ENCODE data around the gene TRIM66.

Gene TRIM66

GRCh38 chr11:8714622-8715225, 32.3 kb upstream of the TRIM66 start:
- no peak for DNase-seq

GRCh38 chr11:8713760-8714454, 31.4 kb upstream of the TRIM66 start:
- DNase-seq, result no peak

DNA sequence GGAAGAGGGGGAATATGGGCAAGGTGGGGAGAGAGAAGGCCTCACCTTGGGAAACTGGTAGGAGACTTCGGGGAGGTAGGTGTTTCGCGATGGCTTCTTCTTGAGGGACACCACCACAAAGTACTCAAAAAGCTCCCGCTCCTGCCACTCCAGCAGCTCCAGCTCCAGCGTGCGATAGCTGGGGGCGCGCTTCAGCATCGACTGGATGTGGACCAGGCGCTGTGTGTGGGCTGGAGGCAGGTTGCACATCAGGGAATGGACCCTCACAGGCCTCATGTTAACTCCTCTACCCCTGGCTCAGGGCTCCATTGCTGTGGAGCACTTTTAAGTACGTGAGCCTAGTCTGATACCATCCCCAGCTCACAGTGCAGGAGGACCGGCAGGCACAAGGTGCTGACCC, 30.0 kb upstream of the TRIM66 start:
- no peak for DNase-seq

DNA sequence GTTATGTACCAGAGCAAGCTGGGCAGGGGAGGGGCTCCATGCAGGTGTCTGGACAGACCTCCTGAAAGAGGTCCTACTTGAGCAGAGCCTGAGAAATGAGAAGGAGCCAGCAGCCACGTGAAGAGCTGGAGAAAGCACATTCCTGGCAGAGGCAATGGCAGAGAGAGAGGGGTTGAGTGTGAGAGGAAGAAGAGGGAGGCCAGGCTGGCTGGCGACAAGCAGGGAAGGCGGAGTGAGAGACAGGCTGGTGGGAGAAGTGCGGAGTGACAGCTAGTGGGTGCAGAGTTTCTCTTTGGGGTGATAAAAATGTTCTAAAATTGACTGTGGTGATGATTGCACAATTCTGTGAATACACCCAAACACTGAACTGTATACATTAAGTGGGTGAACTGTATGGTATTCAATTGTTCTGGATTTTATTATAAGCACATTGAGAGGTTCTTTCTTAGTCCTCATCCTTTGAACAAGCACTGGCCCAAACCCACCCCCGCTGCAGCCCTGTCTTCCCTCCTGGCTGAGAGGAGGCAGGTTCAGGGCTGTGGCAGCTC, 29.5 kb upstream of the TRIM66 start:
- no peak for DNase-seq

DNA sequence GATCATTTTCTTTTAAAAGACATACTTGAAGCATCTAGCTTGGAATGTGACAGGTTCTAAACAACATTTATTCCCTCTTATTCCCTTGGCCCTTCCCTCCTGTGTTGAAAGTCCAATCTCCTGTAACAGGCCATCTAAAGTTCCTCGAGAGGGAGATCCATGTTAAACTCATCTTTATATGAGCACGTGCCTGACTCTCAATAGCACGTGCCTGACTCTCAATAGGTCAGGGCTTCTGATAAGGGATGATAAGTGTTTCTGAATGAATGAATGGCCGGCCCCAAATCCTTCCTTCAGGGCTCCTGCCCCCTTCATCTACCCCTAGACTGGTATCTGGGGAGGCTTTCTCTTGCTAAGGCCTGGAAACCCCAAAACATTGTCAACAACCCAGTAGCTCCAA, 27.3 kb upstream of the TRIM66 start:
- DNase-seq, result no peak

- no peak for DNase-seq
Observed at GRCh38 chr11:8709002-8709672, 26.7 kb upstream of the TRIM66 start.

- DNase-seq, result peak; percentile 66
Observed at GRCh38 chr11:8707541-8708191, 25.2 kb upstream of the TRIM66 start.

GRCh38 chr11:8706673-8707432, 24.4 kb upstream of the TRIM66 start:
- DNase-seq, result no peak

GRCh38 chr11:8705146-8705545, 22.7 kb upstream of the TRIM66 start:
- DNase-seq, result no peak

DNA sequence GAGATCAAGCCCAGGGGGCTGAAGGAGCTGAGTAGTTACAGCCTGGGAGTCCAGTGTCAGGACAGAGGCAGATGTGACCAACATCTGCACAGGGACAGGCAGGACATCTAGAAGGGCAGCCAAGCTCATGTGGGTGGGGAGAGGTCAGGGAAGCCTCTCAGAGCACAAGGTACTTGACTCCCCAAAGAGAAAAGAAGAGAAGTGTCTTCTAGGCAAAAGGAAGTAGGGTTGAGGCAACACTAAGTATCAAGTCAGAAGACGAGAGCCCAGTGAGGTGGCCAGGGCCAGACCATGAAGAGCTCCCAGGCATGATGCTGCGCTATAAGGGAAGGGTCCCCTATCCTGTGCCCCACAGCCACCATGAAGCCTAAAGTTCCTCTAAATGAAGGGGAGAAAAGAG, 21.7 kb upstream of the TRIM66 start:
- DNase-seq, result no peak

DNA sequence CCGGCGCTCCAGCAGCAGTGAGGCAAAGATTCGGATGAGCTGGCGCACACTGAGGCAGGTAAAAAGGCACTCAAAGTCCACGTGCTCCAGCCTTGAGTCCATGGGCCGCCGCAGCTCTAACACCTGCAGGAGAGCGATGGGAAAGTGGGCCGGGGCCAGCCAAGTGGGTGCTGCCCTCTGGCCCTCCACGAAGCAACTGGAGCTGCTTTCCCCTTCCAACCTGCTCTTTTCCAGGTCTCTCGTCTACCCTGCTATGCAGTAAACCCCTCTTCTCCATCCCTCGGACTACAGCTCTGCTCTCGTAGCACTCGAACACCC, 20.1 kb upstream of the TRIM66 start:
- no peak for DNase-seq

DNA sequence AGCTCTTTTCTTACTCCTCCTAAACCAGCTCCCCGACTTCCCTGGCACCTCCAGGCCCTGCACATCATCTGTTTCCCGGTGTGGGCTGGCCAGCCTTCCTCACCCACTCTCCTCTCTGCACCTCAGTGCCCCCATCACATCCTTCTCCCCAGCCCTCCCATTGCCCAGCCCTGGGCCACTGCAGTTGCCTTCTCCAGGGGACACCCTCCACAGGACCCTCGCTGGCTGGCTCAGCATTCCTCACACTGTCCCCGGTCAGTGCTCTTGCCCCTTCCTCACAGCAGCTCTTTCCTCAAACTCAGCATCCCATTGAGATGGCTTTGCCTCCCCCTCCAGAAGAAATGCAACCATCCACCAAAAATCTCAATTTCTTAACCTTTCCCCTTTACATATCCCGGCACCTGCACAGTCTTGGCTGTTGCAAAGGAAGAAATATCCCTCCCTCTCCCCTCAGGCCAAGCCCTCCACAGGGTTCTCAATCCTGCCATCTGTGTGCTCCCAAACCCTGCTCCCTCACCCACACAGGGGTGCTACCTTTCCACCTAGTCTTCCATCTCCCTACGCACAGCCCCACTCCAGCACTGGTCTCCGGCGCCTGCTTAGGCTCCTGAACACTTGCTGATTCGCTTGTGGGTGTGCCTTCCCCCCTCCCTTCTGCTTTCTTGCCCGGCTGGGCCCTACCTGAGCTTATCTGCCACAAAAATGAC, 19.6 kb upstream of the TRIM66 start:
- no peak for DNase-seq

DNA sequence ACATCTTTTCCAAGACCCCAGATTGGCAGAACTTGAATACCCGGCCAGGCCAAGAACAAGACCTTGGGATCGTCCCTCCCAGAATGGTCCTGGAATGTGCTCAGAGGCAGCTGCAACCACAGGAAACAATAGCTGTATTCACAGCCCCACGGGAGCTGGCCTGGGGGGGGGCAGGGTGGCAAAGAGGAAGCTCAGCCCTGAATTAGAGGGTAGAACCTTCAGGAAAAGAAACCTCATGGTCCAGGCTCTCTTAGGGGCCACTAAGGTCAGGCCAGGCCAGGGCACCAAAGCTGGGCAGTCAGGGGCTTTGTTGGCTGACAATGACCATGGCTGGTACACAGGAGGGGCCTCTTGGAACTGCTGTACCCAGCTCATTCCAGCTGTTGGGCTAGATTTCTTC, 17.4 kb upstream of the TRIM66 start:
- DNase-seq, result no peak

DNA sequence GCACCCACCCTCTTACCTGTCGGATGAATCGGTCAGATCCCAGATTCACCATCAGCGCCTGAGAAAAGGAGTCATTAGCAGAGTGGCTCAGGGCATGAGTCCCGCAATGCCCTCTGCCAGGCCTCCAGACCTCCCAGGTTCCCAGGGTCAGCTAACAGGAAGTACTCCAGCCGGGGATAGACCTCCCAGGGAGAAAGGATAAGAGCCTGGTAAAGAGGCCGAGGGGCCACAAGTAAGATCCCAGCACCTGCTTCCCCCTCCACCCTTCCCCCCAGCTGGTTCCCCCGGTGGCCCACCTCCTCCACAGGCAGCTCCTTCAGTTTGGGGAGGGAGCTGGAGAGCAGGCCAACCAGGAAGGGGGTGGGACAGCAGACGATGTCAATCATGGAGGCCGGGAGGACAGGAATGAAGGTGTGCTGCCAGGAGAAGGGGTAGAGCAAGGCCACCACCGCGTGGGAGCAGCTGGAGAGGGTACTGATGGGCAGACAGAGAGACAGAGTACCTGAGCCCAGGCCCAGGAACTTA, 16.5 kb upstream of the TRIM66 start:
- DNase-seq, result no peak

- no peak for DNase-seq
Observed at GRCh38 chr11:8698379-8698851, 15.9 kb upstream of the TRIM66 start.

GRCh38 chr11:8697054-8697453, 14.6 kb upstream of the TRIM66 start:
- no peak for DNase-seq

GRCh38 chr11:8694137-8694536, 11.7 kb upstream of the TRIM66 start:
- DNase-seq, result no peak

- no peak for DNase-seq
Observed at GRCh38 chr11:8693555-8693954, 11.1 kb upstream of the TRIM66 start.

DNA sequence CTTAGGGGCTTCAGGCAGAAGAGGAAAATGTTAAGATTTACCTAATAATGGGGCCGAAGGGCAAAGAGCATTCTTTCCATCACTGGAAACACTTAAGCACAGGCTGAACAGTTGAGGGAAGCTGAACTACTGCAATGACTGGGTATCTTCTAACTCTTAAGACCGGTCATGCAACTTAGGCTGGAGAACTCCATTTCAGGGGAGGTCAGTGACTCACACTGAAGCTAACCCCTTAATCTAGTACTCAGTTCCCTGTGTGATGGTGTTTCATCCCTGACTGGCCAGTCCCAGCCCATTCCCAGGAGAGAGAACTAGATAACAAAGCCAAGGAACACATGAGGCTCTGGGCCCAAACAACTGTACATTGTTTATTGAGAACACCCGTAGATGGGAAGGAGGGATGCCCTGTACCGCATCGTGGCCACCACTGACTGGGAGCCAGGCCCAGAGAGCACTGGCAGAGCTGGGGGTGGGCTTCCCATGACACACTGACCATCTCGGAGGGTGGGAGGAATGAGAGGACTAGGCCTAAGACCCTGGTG, 10.6 kb upstream of the TRIM66 start:
- no peak for DNase-seq

- no peak for DNase-seq
Observed at GRCh38 chr11:8692417-8692816, 10.0 kb upstream of the TRIM66 start.

DNA sequence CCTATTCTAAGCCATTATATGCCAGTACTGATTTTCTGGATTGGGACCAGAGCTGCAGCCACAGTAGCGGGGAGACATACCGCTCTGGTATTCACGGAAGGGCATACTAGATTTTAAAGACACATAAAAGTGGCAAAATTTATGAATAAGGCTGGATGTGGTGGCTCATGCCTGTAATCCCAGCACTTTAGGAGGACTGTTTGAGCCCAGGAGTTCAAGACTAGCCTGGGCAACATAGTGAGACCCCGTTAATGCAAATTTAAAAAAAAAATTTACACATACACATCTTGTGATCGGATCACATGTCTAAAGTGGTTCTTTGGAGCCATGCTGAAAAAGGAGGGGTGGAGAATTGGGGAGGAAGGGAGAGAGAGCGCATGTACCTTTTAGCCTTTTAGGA, 9.1 kb upstream of the TRIM66 start:
- DNase-seq, result no peak

All from NCI-H2107 (cell line).